ENCODE results near the gene CCDC88C. TPM values are rescaled to one million over a fixed set of nuclear protein-coding genes. Genes with fewer than 3 reads are reported as not detected.

Gene CCDC88C
- total RNA-seq, 2 experiments from 2014 or later, result 269 to 287 TPM

- CTCF ChIA-PET, result no interaction called here
- no peak overlapping the region for H3K27ac Mint-ChIP-seq
- POLR2A ChIA-PET, result interaction anchor here (1.0 kb wide), 1 partner anchor 47 kb away, joined by 3 read pairs; no protein-coding TSS in a partner anchor
Observed at GRCh38 chr14:91303924-91304229, 113.7 kb downstream of the CCDC88C start.

DNA sequence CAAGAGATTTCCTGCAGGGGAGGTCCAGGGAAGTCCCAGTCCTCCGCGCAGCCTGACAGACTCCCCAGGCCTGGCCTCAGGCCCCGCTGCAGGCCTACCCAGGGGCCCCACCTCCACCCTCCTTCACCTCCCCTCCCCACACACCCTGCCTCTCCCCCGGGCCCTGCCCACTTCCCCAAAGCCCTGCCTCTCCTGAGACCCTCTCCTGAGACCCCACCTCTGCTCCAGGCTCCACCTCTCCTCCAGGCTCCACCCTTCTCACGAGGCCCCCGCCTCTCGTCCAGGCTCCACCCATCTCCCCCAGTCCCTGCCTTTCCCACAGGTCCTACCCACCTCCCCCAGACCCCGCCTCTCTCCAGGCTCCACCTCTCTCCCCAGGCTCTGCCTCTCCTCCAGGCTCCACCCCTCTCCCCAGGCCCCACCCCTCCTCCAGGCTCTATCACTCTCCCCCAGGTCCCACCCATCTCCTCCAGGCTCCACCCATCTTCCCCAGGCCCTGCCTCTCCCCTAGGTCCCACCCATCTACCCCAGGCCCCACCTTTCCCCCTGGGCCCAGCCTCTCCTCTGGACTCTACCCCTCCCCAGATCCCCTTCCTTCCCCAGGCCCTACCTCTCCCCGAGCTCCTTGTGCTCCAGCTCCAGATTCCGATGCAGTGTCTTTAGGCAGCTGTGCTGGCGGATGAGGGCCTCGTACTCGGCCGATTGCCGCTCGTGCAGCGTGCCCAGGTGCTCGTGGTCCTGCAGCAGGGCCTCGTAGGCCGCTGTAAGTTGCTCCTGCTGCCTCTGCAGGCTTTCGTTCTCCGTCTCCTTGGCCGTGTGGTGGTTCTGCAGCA, 114.3 kb downstream of the CCDC88C start:
- no peak for TF ChIP-seq CTCF (IDR thresholded peaks at IDR 0.05)
- no peaks in the 10 kb centered on the region for H3K27me3 ChIP-seq (ENCODE audit: control insufficient read depth in 1 of 2, insufficient read depth in 2 of 2, low read length in 2 of 2)
- H3K4me1 ChIP-seq (ENCODE audit: insufficient read depth, low read length), result peaks cover 21% of the 10 kb centered on the region
- H3K27me3 Mint-ChIP-seq, result no peaks in the 10 kb centered on the region
- H3K27ac Mint-ChIP-seq, result no peak overlapping the region
- no peak overlapping the region for H3K4me3 Mint-ChIP-seq
- peaks cover 28% of the 10 kb centered on the region for H3K4me1 Mint-ChIP-seq (ENCODE audit: low read depth)
- ATAC-seq (ENCODE audit: poor library complexity), result peak; percentile 87
- H3K9me3 Mint-ChIP-seq, result no peaks in the 10 kb centered on the region
- no peak overlapping the region for H3K4me3 ChIP-seq (ENCODE audit: low read length)
- intact Hi-C loops (cut with DNase I, micrococcal nuclease), result no loop called here
- CTCF ChIA-PET, result interaction anchor here (0.8 kb wide), 1 partner anchor 126 kb away, joined by 3 read pairs; no protein-coding TSS in a partner anchor
- POLR2A ChIA-PET, result no interaction called here
- H3K27ac ChIP-seq (ENCODE audit: low read depth in 1 of 2, low read length in 2 of 2), result peak overlapping the region in 1 of 2 donors; percentile 27
- H3K9me3 ChIP-seq (ENCODE audit: control insufficient read depth in 1 of 2, insufficient read depth in 1 of 2, low read length in 2 of 2), result no peaks in the 10 kb centered on the region
- H3K36me3 ChIP-seq (ENCODE audit: insufficient read depth, low read length), result peaks cover 100% of the 10 kb centered on the region
- DNase-seq, result peak in 11 of 14 experiments; percentile 25 to 76 (median 45)
- H3K36me3 Mint-ChIP-seq (ENCODE audit: low read depth), result peaks cover 100% of the 10 kb centered on the region

More at GRCh38 chr14:91303924-91304229, 113.7 kb downstream of the CCDC88C start:
- no peak overlapping the region for H3K4me3 Mint-ChIP-seq
- no peak for TF ChIP-seq CTCF (IDR thresholded peaks at IDR 0.05)
- H3K36me3 ChIP-seq (ENCODE audit: insufficient read depth, low read length), result peaks cover 100% of the 10 kb centered on the region
- peaks cover 21% of the 10 kb centered on the region for H3K4me1 ChIP-seq (ENCODE audit: insufficient read depth, low read length)
- no peak overlapping the region for H3K27ac ChIP-seq (ENCODE audit: low read depth in 1 of 2, low read length in 2 of 2)
- H3K4me3 ChIP-seq (ENCODE audit: low read length), result no peak overlapping the region
- intact Hi-C loops (cut with DNase I, micrococcal nuclease), result no loop called here
- ATAC-seq (ENCODE audit: poor library complexity) (no peak), DNase-seq (no peak)
- no peaks in the 10 kb centered on the region for H3K9me3 Mint-ChIP-seq
- peaks cover 28% of the 10 kb centered on the region for H3K4me1 Mint-ChIP-seq (ENCODE audit: low read depth)
- peaks cover 100% of the 10 kb centered on the region for H3K36me3 Mint-ChIP-seq (ENCODE audit: low read depth)
- no peaks in the 10 kb centered on the region for H3K27me3 Mint-ChIP-seq
- H3K9me3 ChIP-seq (ENCODE audit: control insufficient read depth in 1 of 2, insufficient read depth in 1 of 2, low read length in 2 of 2), result no peaks in the 10 kb centered on the region
- H3K27me3 ChIP-seq (ENCODE audit: control insufficient read depth in 1 of 2, insufficient read depth in 2 of 2, low read length in 2 of 2), result no peaks in the 10 kb centered on the region

GRCh38 chr14:91302391-91302790, 115.2 kb downstream of the CCDC88C start:
- TF ChIP-seq CTCF (IDR thresholded peaks at IDR 0.05), result no peak
- H3K4me1 ChIP-seq (ENCODE audit: insufficient read depth, low read length), result peaks cover 21% of the 10 kb centered on the region
- POLR2A ChIA-PET, result no interaction called here
- H3K27ac ChIP-seq (ENCODE audit: low read depth in 1 of 2, low read length in 2 of 2), result peak overlapping the region in 1 of 2 donors; percentile 27
- Mint-ChIP-seq H3K4me1 (ENCODE audit: low read depth) (peaks cover 28% of the 10 kb centered on the region), H3K4me3 (no peak overlapping the region), H3K36me3 (ENCODE audit: low read depth) (peaks cover 100% of the 10 kb centered on the region), H3K9me3 (no peaks in the 10 kb centered on the region), H3K27ac (peak overlapping the region; percentile 56), H3K27me3 (no peaks in the 10 kb centered on the region)
- H3K9me3 ChIP-seq (ENCODE audit: control insufficient read depth in 1 of 2, insufficient read depth in 1 of 2, low read length in 2 of 2), result no peaks in the 10 kb centered on the region
- DNase-seq, result no peak
- CTCF ChIA-PET, result interaction anchor here (0.8 kb wide), 1 partner anchor 125 kb away, joined by 3 read pairs; no protein-coding TSS in a partner anchor
- peaks cover 100% of the 10 kb centered on the region for H3K36me3 ChIP-seq (ENCODE audit: insufficient read depth, low read length)
- H3K27me3 ChIP-seq (ENCODE audit: control insufficient read depth in 1 of 2, insufficient read depth in 2 of 2, low read length in 2 of 2), result no peaks in the 10 kb centered on the region
- no peak overlapping the region for H3K4me3 ChIP-seq (ENCODE audit: low read length)
- intact Hi-C loops (cut with DNase I, micrococcal nuclease), result no loop called here
- no peak for ATAC-seq (ENCODE audit: poor library complexity)
